Natural killer cell (primary cell): ENCODE results near the gene LHFPL2. TPM values are rescaled to one million over a fixed set of nuclear protein-coding genes. Genes with fewer than 3 reads are reported as not detected.

Experiments
- ATAC-seq, 3 donors: fragments of 150-1000 bp in 2 of 3; fragments of 200-7000 bp in 1 of 3; cut with Tn5 transposase; 1 replicate in 1 of 3; 2 replicates in 2 of 3; pipeline ENCODE4 v1.10.0; 2021; ENCODE audit warnings: mild to moderate bottlenecking in 2 of 3, moderate library complexity in 2 of 3
- DNase-seq, 2 donors: peaks; one replicate each; pipeline versions ENCODE4 v3.0.0 to v3.0.0-alpha.2; 2013 to 2021; ENCODE audit warnings: mixed read lengths in 1 of 2
- H3K27ac ChIP-seq: one replicate; pipeline ENCODE4 v1.5.1; 2013; ENCODE audit warnings: mild to moderate bottlenecking, low read length
- H3K27me3 ChIP-seq: one replicate; pipeline ENCODE4 v1.6.1; 2013; ENCODE audit warnings: low read length; ENCODE audit not compliant: control insufficient read depth, insufficient read depth
- H3K36me3 ChIP-seq: one replicate; pipeline ENCODE4 v1.6.1; 2013; ENCODE audit warnings: low read length; ENCODE audit not compliant: control insufficient read depth, insufficient read depth
- H3K4me1 ChIP-seq: one replicate; pipeline ENCODE4 v1.6.1; 2013; ENCODE audit warnings: low read length; ENCODE audit not compliant: control insufficient read depth, insufficient read depth
- H3K4me3 ChIP-seq: one replicate; pipeline ENCODE4 v1.5.1; 2013; ENCODE audit warnings: low read length
- H3K9me3 ChIP-seq: one replicate; pipeline ENCODE4 v1.6.1; 2013; ENCODE audit warnings: low read length; ENCODE audit not compliant: control insufficient read depth, insufficient read depth
- H3K27ac Mint-ChIP-seq, 2 donors: one replicate each; pipeline ENCODE4 v1.8.0; 2022; ENCODE audit warnings: mild to moderate bottlenecking in 2 of 2, mixed read lengths in 2 of 2, moderate library complexity in 1 of 2
- H3K27me3 Mint-ChIP-seq, 2 donors: one replicate each; pipeline ENCODE4 v1.8.0; 2022; ENCODE audit warnings: low read depth in 2 of 2, mixed read lengths in 2 of 2
- H3K36me3 Mint-ChIP-seq: one replicate; pipeline ENCODE4 v1.8.0; 2022; ENCODE audit warnings: mixed read lengths
- H3K4me1 Mint-ChIP-seq, 2 donors: one replicate each; pipeline ENCODE4 v1.8.0; 2022; ENCODE audit warnings: mixed read lengths in 2 of 2
- H3K4me3 Mint-ChIP-seq: one replicate; pipeline ENCODE4 v1.8.0; 2022; ENCODE audit warnings: mild to moderate bottlenecking, moderate library complexity, mixed read lengths
- H3K9me3 Mint-ChIP-seq, 2 donors: one replicate each; pipeline ENCODE4 v1.8.0; 2022; ENCODE audit warnings: mixed read lengths in 2 of 2
- CTCF ChIP-seq: fragments of 200-600 bp; IDR thresholded peaks from one replicate; pipeline ENCODE4 v1.8.0; 2022; ENCODE audit warnings: antibody characterized with exemption
- WGBS: methylation state at CpG from one replicate; pipeline ENCODE4 v1.1.7; 2013; ENCODE audit warnings: missing lambda C conversion rate; ENCODE audit not compliant: insufficient coverage; 5-methylcytosine and 5-hydroxymethylcytosine counted together
- intact Hi-C: fragments of 100-400 bp; cut with micrococcal nuclease; formaldehyde crosslinking; loops from one replicate; pipeline ENCODE4 v1.14.2; 2022
- total RNA-seq, 4 donors: library from RNA; stranded (reverse); fragments of 120-200 nt in 1 of 4; gene quantifications; one replicate each; pipeline versions ENCODE4 v1.2.3 to v1.2.4, GENCODE V29; 2013 to 2022

LHFPL2 gene
- total RNA-seq, 3 donors from 2014 or later (not counting 1 experiment from before 2014, with no cell fraction given) = 0.85 to 1.9 (median 1.00) TPM

- Histone ChIP-seq H3K27ac (no peak overlapping the region), H3K4me3 (no peak overlapping the region), H3K36me3 (no peaks in the 10 kb centered on the region), H3K9me3 (no peaks in the 10 kb centered on the region), H3K27me3 (no peaks in the 10 kb centered on the region), H3K4me1 (peaks cover 25% of the 10 kb centered on the region)
- no peaks in the 10 kb centered on the region for H3K36me3 Mint-ChIP-seq
- intact Hi-C loops = no loop called here
- DNase-seq = no peak
- 79% methylated on average over 14 of the region's 14 CpGs for WGBS
- no peak for TF ChIP-seq CTCF
- no peaks in the 10 kb centered on the region for H3K27me3 Mint-ChIP-seq
- H3K4me1 Mint-ChIP-seq = no peaks in the 10 kb centered on the region
- H3K27ac Mint-ChIP-seq = no peak overlapping the region
- ATAC-seq = peak in 1 of 3 donors; percentile 46
- H3K9me3 Mint-ChIP-seq = no peaks in the 10 kb centered on the region
- H3K4me3 Mint-ChIP-seq = no peak overlapping the region
Observed at GRCh38 chr5:78544561-78545201, 103.9 kb downstream of the LHFPL2 start.

- H3K27ac ChIP-seq = no peak overlapping the region
- H3K27me3 ChIP-seq = no peaks in the 10 kb centered on the region
- ATAC-seq = no peak
- no peak overlapping the region for H3K4me3 ChIP-seq
- DNase-seq = no peak
- H3K27me3 Mint-ChIP-seq = no peaks in the 10 kb centered on the region
- H3K9me3 ChIP-seq = no peaks in the 10 kb centered on the region
- no peak overlapping the region for H3K27ac Mint-ChIP-seq
- H3K4me1 ChIP-seq = peaks cover 20% of the 10 kb centered on the region
- intact Hi-C loops = no loop called here
- no peaks in the 10 kb centered on the region for H3K36me3 Mint-ChIP-seq
- no peaks in the 10 kb centered on the region for H3K4me1 Mint-ChIP-seq
- H3K9me3 Mint-ChIP-seq = no peaks in the 10 kb centered on the region
- H3K36me3 ChIP-seq = no peaks in the 10 kb centered on the region
- H3K4me3 Mint-ChIP-seq = no peak overlapping the region
- no peak for TF ChIP-seq CTCF
- 67% methylated on average over 1 of the region's 1 CpG for WGBS
Observed at GRCh38 chr5:78543916-78544315, 104.7 kb downstream of the LHFPL2 start.

- H3K27me3 ChIP-seq = no peaks in the 10 kb centered on the region
- ATAC-seq = no peak
- H3K4me1 Mint-ChIP-seq = peaks cover 0 to 5% of the 10 kb centered on the region in 2 donors
- DNase-seq = no peak
- H3K27ac Mint-ChIP-seq = no peak overlapping the region
- H3K27ac ChIP-seq = no peak overlapping the region
- intact Hi-C loops = no loop called here
- H3K4me3 ChIP-seq = no peak overlapping the region
- H3K4me3 Mint-ChIP-seq = no peak overlapping the region
- H3K4me1 ChIP-seq = peaks cover 18% of the 10 kb centered on the region
- no peaks in the 10 kb centered on the region for H3K27me3 Mint-ChIP-seq
- H3K36me3 Mint-ChIP-seq = no peaks in the 10 kb centered on the region
- TF ChIP-seq CTCF = no peak
- H3K9me3 ChIP-seq = no peaks in the 10 kb centered on the region
- 85% methylated on average over 4 of the region's 4 CpGs for WGBS
- H3K9me3 Mint-ChIP-seq = no peaks in the 10 kb centered on the region
- H3K36me3 ChIP-seq = no peaks in the 10 kb centered on the region
Observed at GRCh38 chr5:78543292-78543691, 105.3 kb downstream of the LHFPL2 start.

GRCh38 chr5:78542321-78542840 lies 106.2 kb downstream of the LHFPL2 start:
- no peak overlapping the region for H3K27ac Mint-ChIP-seq
- 91% methylated on average over 6 of the region's 6 CpGs for WGBS
- no peaks in the 10 kb centered on the region for H3K36me3 Mint-ChIP-seq
- Histone ChIP-seq H3K9me3 (no peaks in the 10 kb centered on the region), H3K36me3 (no peaks in the 10 kb centered on the region), H3K4me1 (peaks cover 18% of the 10 kb centered on the region), H3K27ac (no peak overlapping the region), H3K27me3 (no peaks in the 10 kb centered on the region), H3K4me3 (no peak overlapping the region)
- ATAC-seq = no peak
- intact Hi-C loops = no loop called here
- H3K4me3 Mint-ChIP-seq = no peak overlapping the region
- peaks cover 0 to 6% of the 10 kb centered on the region in 2 donors for H3K4me1 Mint-ChIP-seq
- H3K27me3 Mint-ChIP-seq = no peaks in the 10 kb centered on the region
- H3K9me3 Mint-ChIP-seq = no peaks in the 10 kb centered on the region
- no peak for DNase-seq
- TF ChIP-seq CTCF = no peak
